HL-60 (cell line): Measurements from ENCODE around the gene FAF1.

Source experiments
- GABPA ChIP-seq: IDR thresholded peaks from 2 replicates; pipeline ENCODE4 v1.6.1; 2012; ENCODE audit warnings: low read depth
- POLR2AphosphoS5 ChIP-seq: IDR thresholded peaks from 2 replicates; pipeline ENCODE4 v1.6.1; 2012; ENCODE audit warnings: low read depth
- SPI1 ChIP-seq: IDR thresholded peaks from 2 replicates; pipeline ENCODE4 v1.6.1; 2012; ENCODE audit warnings: low read depth, mild to moderate bottlenecking, borderline replicate concordance
- TF ChIP-seq, protein P1 (sequence below): IDR thresholded peaks from 2 replicates; pipeline ENCODE4 v1.6.1; 2012; ENCODE audit warnings: low read depth; ENCODE audit not compliant: insufficient replicate concordance
- TF ChIP-seq, protein P2 (sequence below): IDR thresholded peaks from one replicate; pipeline ENCODE4 v1.5.1; 2011; ENCODE audit warnings: low read length, control low read depth, inconsistent platforms; ENCODE audit not compliant: insufficient read depth

DNA sequence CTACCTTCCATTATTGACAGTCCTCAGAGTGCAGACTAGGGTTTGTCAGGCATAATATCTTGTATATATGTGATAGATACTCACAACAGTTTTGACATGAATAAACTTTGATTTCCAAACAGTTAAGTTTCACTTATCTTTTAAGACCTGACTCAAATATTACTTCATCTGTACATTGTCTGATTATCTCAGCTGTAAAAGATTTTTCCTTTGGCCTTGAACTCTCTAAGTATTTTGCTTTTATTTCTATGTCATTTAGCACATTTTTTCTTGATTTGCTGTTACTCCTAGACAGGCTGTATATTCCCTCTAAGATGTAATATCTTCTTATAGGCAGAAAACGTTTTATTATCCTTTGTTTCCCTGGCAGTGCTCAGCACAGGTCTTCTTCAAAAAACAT lies 471.2 kb downstream of the FAF1 start:
- TF ChIP-seq, protein P1, sequence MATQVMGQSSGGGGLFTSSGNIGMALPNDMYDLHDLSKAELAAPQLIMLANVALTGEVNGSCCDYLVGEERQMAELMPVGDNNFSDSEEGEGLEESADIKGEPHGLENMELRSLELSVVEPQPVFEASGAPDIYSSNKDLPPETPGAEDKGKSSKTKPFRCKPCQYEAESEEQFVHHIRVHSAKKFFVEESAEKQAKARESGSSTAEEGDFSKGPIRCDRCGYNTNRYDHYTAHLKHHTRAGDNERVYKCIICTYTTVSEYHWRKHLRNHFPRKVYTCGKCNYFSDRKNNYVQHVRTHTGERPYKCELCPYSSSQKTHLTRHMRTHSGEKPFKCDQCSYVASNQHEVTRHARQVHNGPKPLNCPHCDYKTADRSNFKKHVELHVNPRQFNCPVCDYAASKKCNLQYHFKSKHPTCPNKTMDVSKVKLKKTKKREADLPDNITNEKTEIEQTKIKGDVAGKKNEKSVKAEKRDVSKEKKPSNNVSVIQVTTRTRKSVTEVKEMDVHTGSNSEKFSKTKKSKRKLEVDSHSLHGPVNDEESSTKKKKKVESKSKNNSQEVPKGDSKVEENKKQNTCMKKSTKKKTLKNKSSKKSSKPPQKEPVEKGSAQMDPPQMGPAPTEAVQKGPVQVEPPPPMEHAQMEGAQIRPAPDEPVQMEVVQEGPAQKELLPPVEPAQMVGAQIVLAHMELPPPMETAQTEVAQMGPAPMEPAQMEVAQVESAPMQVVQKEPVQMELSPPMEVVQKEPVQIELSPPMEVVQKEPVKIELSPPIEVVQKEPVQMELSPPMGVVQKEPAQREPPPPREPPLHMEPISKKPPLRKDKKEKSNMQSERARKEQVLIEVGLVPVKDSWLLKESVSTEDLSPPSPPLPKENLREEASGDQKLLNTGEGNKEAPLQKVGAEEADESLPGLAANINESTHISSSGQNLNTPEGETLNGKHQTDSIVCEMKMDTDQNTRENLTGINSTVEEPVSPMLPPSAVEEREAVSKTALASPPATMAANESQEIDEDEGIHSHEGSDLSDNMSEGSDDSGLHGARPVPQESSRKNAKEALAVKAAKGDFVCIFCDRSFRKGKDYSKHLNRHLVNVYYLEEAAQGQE = no peak
- no peak for TF ChIP-seq POLR2AphosphoS5
- TF ChIP-seq, protein P2, sequence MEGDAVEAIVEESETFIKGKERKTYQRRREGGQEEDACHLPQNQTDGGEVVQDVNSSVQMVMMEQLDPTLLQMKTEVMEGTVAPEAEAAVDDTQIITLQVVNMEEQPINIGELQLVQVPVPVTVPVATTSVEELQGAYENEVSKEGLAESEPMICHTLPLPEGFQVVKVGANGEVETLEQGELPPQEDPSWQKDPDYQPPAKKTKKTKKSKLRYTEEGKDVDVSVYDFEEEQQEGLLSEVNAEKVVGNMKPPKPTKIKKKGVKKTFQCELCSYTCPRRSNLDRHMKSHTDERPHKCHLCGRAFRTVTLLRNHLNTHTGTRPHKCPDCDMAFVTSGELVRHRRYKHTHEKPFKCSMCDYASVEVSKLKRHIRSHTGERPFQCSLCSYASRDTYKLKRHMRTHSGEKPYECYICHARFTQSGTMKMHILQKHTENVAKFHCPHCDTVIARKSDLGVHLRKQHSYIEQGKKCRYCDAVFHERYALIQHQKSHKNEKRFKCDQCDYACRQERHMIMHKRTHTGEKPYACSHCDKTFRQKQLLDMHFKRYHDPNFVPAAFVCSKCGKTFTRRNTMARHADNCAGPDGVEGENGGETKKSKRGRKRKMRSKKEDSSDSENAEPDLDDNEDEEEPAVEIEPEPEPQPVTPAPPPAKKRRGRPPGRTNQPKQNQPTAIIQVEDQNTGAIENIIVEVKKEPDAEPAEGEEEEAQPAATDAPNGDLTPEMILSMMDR = no peak
- no peak for TF ChIP-seq GABPA
- no peak for TF ChIP-seq SPI1
